ENCODE data around the gene TNF. TPM values are rescaled to one million over a fixed set of nuclear protein-coding genes. Genes with fewer than 3 reads are reported as not detected.

TNF gene
- total and polyA plus RNA-seq, 2 of the 13 experiments (the other 11 are each of a cell fraction or from before 2014, with no cell fraction given), result not detected

DNA sequence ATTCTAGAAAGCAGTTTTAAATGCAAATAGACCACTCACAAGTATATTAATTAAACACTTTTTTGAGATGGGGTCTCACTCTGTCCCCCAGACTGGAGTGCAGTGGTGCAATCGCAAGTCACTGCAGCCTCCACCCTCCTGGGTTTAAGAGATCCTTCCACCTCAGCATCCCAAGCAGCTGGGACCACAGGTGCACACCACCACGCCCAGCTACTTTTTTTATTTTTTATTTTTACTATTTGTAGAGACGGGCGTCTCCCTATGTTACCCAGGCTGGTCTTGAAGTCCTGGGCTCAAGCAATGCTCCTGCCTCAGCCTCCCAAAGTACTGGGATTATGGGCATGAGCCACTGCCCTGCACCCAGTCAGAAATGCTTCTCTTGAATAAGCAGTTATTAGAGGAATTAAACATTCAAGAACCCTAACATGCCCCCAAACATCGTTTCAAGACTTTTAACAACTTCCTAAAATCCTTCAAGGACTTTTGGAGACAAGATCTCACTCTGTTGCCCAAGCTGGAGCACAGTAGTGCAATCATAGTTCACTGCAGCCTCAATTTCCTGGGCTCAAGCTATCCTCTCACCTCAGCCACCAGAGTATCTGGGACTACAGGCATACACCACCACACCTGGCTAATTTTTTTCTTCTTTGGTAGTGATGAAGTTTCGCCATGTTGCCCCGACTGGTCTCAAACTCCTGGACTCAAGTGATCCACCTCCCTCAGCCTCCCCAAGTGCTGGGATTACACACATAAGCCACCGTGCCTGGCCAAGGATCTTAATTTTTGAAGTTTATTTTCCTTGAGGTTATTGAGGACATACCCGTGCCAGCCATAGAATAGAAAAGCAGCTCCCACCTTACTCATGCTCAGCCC, 43.4 kb upstream of the TNF start (continued):
- TF ChIP-seq, protein P1, sequence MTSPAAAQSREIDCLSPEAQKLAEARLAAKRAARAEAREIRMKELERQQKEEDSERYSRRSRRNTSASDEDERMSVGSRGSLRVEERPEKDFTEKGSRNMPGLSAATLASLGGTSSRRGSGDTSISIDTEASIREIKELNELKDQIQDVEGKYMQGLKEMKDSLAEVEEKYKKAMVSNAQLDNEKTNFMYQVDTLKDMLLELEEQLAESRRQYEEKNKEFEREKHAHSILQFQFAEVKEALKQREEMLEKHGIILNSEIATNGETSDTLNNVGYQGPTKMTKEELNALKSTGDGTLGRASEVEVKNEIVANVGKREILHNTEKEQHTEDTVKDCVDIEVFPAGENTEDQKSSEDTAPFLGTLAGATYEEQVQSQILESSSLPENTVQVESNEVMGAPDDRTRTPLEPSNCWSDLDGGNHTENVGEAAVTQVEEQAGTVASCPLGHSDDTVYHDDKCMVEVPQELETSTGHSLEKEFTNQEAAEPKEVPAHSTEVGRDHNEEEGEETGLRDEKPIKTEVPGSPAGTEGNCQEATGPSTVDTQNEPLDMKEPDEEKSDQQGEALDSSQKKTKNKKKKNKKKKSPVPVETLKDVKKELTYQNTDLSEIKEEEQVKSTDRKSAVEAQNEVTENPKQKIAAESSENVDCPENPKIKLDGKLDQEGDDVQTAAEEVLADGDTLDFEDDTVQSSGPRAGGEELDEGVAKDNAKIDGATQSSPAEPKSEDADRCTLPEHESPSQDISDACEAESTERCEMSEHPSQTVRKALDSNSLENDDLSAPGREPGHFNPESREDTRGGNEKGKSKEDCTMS (CRISPR knock-in tag; conservative IDR thresholded peaks at IDR 0.05), result no peak
- TF ChIP-seq MYC (CRISPR knock-in tag; IDR thresholded peaks at IDR 0.05; ENCODE audit: borderline replicate concordance), result no peak
- no peak for TF ChIP-seq SETDB1 (CRISPR knock-in tag; IDR thresholded peaks at IDR 0.05; ENCODE audit: borderline replicate concordance)
- TF ChIP-seq, protein P2, sequence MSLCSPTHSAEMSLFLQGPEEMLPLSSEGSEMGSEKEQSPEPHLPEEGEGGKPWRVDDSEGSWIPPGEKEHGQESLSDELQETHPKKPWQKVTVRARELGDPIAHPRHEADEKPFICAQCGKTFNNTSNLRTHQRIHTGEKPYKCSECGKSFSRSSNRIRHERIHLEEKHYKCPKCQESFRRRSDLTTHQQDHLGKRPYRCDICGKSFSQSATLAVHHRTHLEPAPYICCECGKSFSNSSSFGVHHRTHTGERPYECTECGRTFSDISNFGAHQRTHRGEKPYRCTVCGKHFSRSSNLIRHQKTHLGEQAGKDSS (CRISPR knock-in tag; IDR thresholded peaks at IDR 0.05; ENCODE audit: borderline replicate concordance, low read depth), result no peak
- TF ChIP-seq, protein P3, sequence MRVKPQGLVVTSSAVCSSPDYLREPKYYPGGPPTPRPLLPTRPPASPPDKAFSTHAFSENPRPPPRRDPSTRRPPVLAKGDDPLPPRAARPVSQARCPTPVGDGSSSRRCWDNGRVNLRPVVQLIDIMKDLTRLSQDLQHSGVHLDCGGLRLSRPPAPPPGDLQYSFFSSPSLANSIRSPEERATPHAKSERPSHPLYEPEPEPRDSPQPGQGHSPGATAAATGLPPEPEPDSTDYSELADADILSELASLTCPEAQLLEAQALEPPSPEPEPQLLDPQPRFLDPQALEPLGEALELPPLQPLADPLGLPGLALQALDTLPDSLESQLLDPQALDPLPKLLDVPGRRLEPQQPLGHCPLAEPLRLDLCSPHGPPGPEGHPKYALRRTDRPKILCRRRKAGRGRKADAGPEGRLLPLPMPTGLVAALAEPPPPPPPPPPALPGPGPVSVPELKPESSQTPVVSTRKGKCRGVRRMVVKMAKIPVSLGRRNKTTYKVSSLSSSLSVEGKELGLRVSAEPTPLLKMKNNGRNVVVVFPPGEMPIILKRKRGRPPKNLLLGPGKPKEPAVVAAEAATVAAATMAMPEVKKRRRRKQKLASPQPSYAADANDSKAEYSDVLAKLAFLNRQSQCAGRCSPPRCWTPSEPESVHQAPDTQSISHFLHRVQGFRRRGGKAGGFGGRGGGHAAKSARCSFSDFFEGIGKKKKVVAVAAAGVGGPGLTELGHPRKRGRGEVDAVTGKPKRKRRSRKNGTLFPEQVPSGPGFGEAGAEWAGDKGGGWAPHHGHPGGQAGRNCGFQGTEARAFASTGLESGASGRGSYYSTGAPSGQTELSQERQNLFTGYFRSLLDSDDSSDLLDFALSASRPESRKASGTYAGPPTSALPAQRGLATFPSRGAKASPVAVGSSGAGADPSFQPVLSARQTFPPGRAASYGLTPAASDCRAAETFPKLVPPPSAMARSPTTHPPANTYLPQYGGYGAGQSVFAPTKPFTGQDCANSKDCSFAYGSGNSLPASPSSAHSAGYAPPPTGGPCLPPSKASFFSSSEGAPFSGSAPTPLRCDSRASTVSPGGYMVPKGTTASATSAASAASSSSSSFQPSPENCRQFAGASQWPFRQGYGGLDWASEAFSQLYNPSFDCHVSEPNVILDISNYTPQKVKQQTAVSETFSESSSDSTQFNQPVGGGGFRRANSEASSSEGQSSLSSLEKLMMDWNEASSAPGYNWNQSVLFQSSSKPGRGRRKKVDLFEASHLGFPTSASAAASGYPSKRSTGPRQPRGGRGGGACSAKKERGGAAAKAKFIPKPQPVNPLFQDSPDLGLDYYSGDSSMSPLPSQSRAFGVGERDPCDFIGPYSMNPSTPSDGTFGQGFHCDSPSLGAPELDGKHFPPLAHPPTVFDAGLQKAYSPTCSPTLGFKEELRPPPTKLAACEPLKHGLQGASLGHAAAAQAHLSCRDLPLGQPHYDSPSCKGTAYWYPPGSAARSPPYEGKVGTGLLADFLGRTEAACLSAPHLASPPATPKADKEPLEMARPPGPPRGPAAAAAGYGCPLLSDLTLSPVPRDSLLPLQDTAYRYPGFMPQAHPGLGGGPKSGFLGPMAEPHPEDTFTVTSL (CRISPR knock-in tag; IDR thresholded peaks at IDR 0.05; ENCODE audit: borderline replicate concordance), result no peak
- TF ChIP-seq NCOA1 (CRISPR knock-in tag; IDR thresholded peaks at IDR 0.05), result no peak
- TF ChIP-seq ADNP (CRISPR knock-in tag; IDR thresholded peaks at IDR 0.05), result no peak
- TF ChIP-seq PITX1 (CRISPR knock-in tag; IDR thresholded peaks at IDR 0.05), result no peak
- no peak for TF ChIP-seq ZNF253 (CRISPR knock-in tag; IDR thresholded peaks at IDR 0.05; ENCODE audit: borderline replicate concordance)
- TF ChIP-seq ZNF678 (CRISPR knock-in tag; IDR thresholded peaks at IDR 0.05), result no peak
- TF ChIP-seq ZEB1 (IDR thresholded peaks at IDR 0.05; ENCODE audit: insufficient replicate concordance, low read depth), result no peak
